IMR-90 (cell line): ENCODE data around the gene PIP5K1B. TPM values are rescaled to one million over a fixed set of nuclear protein-coding genes. Genes with fewer than 3 reads are reported as not detected.

Experiments
- ATAC-seq: fragments of 200-7000 bp; cut with Tn5 transposase; 2 replicates; pipeline ENCODE4 v1.9.1; 2020; ENCODE audit warnings: low read depth, mild to moderate bottlenecking, moderate library complexity
- BruUV-seq: library from RNA; stranded (reverse); fragments of 400-500 nt; replicated peaks from 2 replicates; lab custom pipeline; 2021; lab: Mats Ljungman, UMichigan
- CTCF ChIA-PET: fragments of 300-600 bp; formaldehyde crosslinking; extraction: SDS; loops from one replicate; lab custom pipeline; 2021; ENCODE audit warnings: antibody characterized with exemption; lab: Yijun Ruan, JAX
- POLR2A ChIA-PET: fragments of 300-600 bp; sonication (Branson Sonifier 250); formaldehyde crosslinking; loops from one replicate; lab custom pipeline; 2022; ENCODE audit warnings: antibody characterized with exemption; ENCODE audit not compliant: unreplicated experiment; lab: Charles Lee
- DNase-seq: peaks from one replicate; pipeline ENCODE4 v3.0.0; 2013
- H2AFZ ChIP-seq: replicated peaks from 2 replicates; pipeline ENCODE3; 2013; ENCODE audit warnings: low read length, mild to moderate bottlenecking; ENCODE audit not compliant: poor library complexity
- H2AK5ac ChIP-seq: 2 replicates; pipeline ENCODE4 v1.6.1; 2013; ENCODE audit warnings: low read depth, low read length, inconsistent platforms
- H2AK9ac ChIP-seq: replicated peaks from 2 replicates; pipeline ENCODE3; 2013; ENCODE audit warnings: mild to moderate bottlenecking, low read depth, low read length, moderate library complexity; ENCODE audit not compliant: poor library complexity
- H2BK120ac ChIP-seq: 2 replicates; pipeline ENCODE4 v1.6.1; 2013; ENCODE audit warnings: low read depth, low read length, inconsistent platforms
- H2BK15ac ChIP-seq: 3 replicates; pipeline ENCODE4 v1.6.1; 2013; ENCODE audit warnings: low read depth, low read length, inconsistent platforms
- H2BK20ac ChIP-seq: 2 replicates; pipeline ENCODE4 v1.6.1; 2013; ENCODE audit warnings: low read depth, mild to moderate bottlenecking, inconsistent platforms, low read length, moderate library complexity
- H2BK5ac ChIP-seq: 2 replicates; pipeline ENCODE4 v1.6.1; 2013; ENCODE audit warnings: mild to moderate bottlenecking, low read depth, low read length, inconsistent platforms; ENCODE audit not compliant: poor library complexity, severe bottlenecking
- H3K14ac ChIP-seq: replicated peaks from 2 replicates; pipeline ENCODE4 v1.6.1; 2013; ENCODE audit warnings: low read depth, low read length, inconsistent platforms
- H3K18ac ChIP-seq: 2 replicates; pipeline ENCODE4 v1.6.1; 2013; ENCODE audit warnings: low read depth, low read length, control low read depth
- H3K23ac ChIP-seq: 2 replicates; pipeline ENCODE4 v1.6.1; 2013; ENCODE audit warnings: low read depth, low read length, inconsistent platforms
- H3K27ac ChIP-seq: 2 replicates; pipeline ENCODE4 v1.5.1; 2013; ENCODE audit warnings: mild to moderate bottlenecking, control low read depth, low read length; ENCODE audit not compliant: insufficient read depth
- H3K27me3 ChIP-seq: 2 replicates; pipeline ENCODE4 v1.6.1; 2013; ENCODE audit warnings: low read length; ENCODE audit not compliant: control insufficient read depth, insufficient read depth
- H3K36me3 ChIP-seq: 2 replicates; pipeline ENCODE4 v1.6.1; 2013; ENCODE audit warnings: low read length, mixed read lengths; ENCODE audit not compliant: control insufficient read depth, insufficient read depth
- H3K4ac ChIP-seq: 2 replicates; pipeline ENCODE4 v1.6.1; 2013; ENCODE audit warnings: low read depth, low read length, inconsistent platforms
- H3K4me1 ChIP-seq: 2 replicates; pipeline ENCODE4 v1.6.1; 2013; ENCODE audit warnings: low read length, mixed read lengths; ENCODE audit not compliant: control insufficient read depth, insufficient read depth
- H3K4me2 ChIP-seq: 2 replicates; pipeline ENCODE4 v1.6.1; 2013; ENCODE audit warnings: low read depth, mild to moderate bottlenecking, control low read depth, low read length, moderate library complexity
- H3K4me3 ChIP-seq: 2 replicates; pipeline ENCODE4 v1.5.1; 2013; ENCODE audit warnings: low read depth, mild to moderate bottlenecking, control low read depth, low read length, moderate library complexity; ENCODE audit not compliant: insufficient read depth
- H3K56ac ChIP-seq: 2 replicates; pipeline ENCODE4 v1.6.1; 2013; ENCODE audit warnings: low read length, inconsistent platforms; ENCODE audit not compliant: insufficient read depth; ENCODE audit errors: extremely low read depth
- H3K79me1 ChIP-seq, 2 experiments: 2 replicates each; pipeline ENCODE4 v1.6.1; 2013; ENCODE audit warnings: low read length in 2 of 2, inconsistent platforms in 1 of 2, low read depth in 1 of 2
- H3K9ac ChIP-seq: 2 replicates; pipeline ENCODE4 v1.6.1; 2013; ENCODE audit warnings: low read depth, low read length, control low read depth
- H3K9me1 ChIP-seq: 2 replicates; pipeline ENCODE4 v1.6.1; 2013; ENCODE audit warnings: low read length, inconsistent platforms; ENCODE audit not compliant: insufficient read depth
- H3K9me3 ChIP-seq: 2 replicates; pipeline ENCODE4 v1.6.1; 2013; ENCODE audit warnings: low read length; ENCODE audit not compliant: control insufficient read depth, insufficient read depth
- H4K20me1 ChIP-seq: 2 replicates; pipeline ENCODE4 v1.6.1; 2013; ENCODE audit warnings: low read length, inconsistent platforms; ENCODE audit not compliant: insufficient read depth
- H4K5ac ChIP-seq: 2 replicates; pipeline ENCODE4 v1.6.1; 2013; ENCODE audit warnings: mild to moderate bottlenecking, low read depth, low read length, control low read depth
- H4K8ac ChIP-seq, 2 experiments: 2 replicates each; pipeline ENCODE4 v1.6.1; 2013; ENCODE audit warnings: low read depth in 2 of 2, low read length in 2 of 2, control low read depth in 1 of 2, inconsistent platforms in 1 of 2
- H4K91ac ChIP-seq: 2 replicates; pipeline ENCODE4 v1.6.1; 2013; ENCODE audit warnings: low read depth, low read length, inconsistent platforms; ENCODE audit not compliant: insufficient read depth
- BHLHE40 ChIP-seq: fragments of 150-350 bp; IDR thresholded peaks from 2 replicates; pipeline ENCODE4 v1.6.1; 2016; ENCODE audit warnings: mild to moderate bottlenecking, low read depth, low read length
- CEBPB ChIP-seq: IDR thresholded peaks from 2 replicates; pipeline ENCODE4 v1.6.1; 2012; ENCODE audit warnings: low read depth, low read length, improper control_type of control experiment
- CHD1 ChIP-seq: IDR thresholded peaks from 2 replicates; pipeline ENCODE4 v1.6.1; 2012; ENCODE audit warnings: low read depth, low read length, improper control_type of control experiment
- CTCF ChIP-seq: conservative IDR thresholded peaks from 2 replicates; pipeline ENCODE4 v1.5.1; 2012; ENCODE audit warnings: mild to moderate bottlenecking, low read depth, low read length, improper control_type of control experiment
- FOS ChIP-seq: fragments of 150-350 bp; IDR thresholded peaks from 2 replicates; pipeline ENCODE4 v1.6.1; 2016; ENCODE audit warnings: low read depth, low read length
- MAFK ChIP-seq: IDR thresholded peaks from 2 replicates; pipeline ENCODE4 v1.6.1; 2012; ENCODE audit warnings: low read depth, low read length, improper control_type of control experiment
- MAZ ChIP-seq: IDR thresholded peaks from 2 replicates; pipeline ENCODE4 v1.6.1; 2012; ENCODE audit warnings: low read depth, mild to moderate bottlenecking, low read length, improper control_type of control experiment, moderate library complexity, borderline replicate concordance
- MXI1 ChIP-seq: IDR thresholded peaks from 2 replicates; pipeline ENCODE4 v1.6.1; 2012; ENCODE audit warnings: low read depth, mild to moderate bottlenecking, low read length, moderate library complexity, borderline replicate concordance
- NFE2L2 ChIP-seq: fragments of 150-350 bp; IDR thresholded peaks from 2 replicates; pipeline ENCODE4 v1.6.1; 2016; ENCODE audit warnings: low read depth, mild to moderate bottlenecking, low read length
- POLR2A ChIP-seq: IDR thresholded peaks from 2 replicates; pipeline ENCODE4 v1.6.1; 2012; ENCODE audit warnings: mild to moderate bottlenecking, low read depth, low read length
- RAD21 ChIP-seq: IDR thresholded peaks from 2 replicates; pipeline ENCODE4 v1.6.1; 2012; ENCODE audit warnings: low read length, improper control_type of control experiment
- RCOR1 ChIP-seq: IDR thresholded peaks from 2 replicates; pipeline ENCODE4 v1.6.1; 2012; ENCODE audit warnings: mild to moderate bottlenecking, low read length, improper control_type of control experiment; ENCODE audit not compliant: insufficient replicate concordance
- RFX5 ChIP-seq: IDR thresholded peaks from 2 replicates; pipeline ENCODE4 v1.8.0; 2012; ENCODE audit warnings: low read depth, mild to moderate bottlenecking, low read length, moderate library complexity
- WGBS, 2 experiments: methylation state at CpG; one replicate each; pipeline versions ENCODE4 v1.1.5 to v1.1.7; 2013; ENCODE audit warnings: missing lambda C conversion rate in 2 of 2; ENCODE audit not compliant: insufficient read length in 1 of 2; ENCODE audit errors: extremely low coverage in 2 of 2; 5-methylcytosine and 5-hydroxymethylcytosine counted together
- dilution Hi-C: fragments of 300-500 bp; cut with HindIII; formaldehyde crosslinking; loops from one replicate; pipeline ENCODE4 v1.14.3; 2018; ENCODE audit warnings: low sequenced_read_pairs; ENCODE audit not compliant: unreplicated experiment
- in situ Hi-C: fragments of 300-500 bp; cut with MboI; formaldehyde crosslinking; loops from 3 replicates; pipeline ENCODE4 v1.14.3; 2019; ENCODE audit warnings: low sequenced_read_pairs, inconsistent platforms, mixed read lengths
- intact Hi-C: fragments of 100-400 bp; cut with micrococcal nuclease; formaldehyde crosslinking; loops from 2 replicates; pipeline ENCODE4 v1.10.0; 2022
- polyA plus RNA-seq, 3 experiments: library from polyadenylated mRNA; depleted of rRNA; stranded (reverse); fragments of >200 nt; gene quantifications; 2 replicates each; pipeline ENCODE4 v1.2.3, GENCODE V29; 2012; ENCODE audit warnings: low replicate concordance in 1 of 3
- total RNA-seq: library from RNA; depleted of rRNA; stranded (reverse); fragments of >200 nt; gene quantifications from 2 replicates; pipeline ENCODE4 v1.2.3, GENCODE V29; 2012
- TF ChIP-seq, protein P1 (sequence below): fragments of 150-350 bp; IDR thresholded peaks from 2 replicates; pipeline ENCODE4 v1.6.1; 2017; ENCODE audit warnings: mild to moderate bottlenecking, antibody characterized with exemption, low read length, low read depth

The PIP5K1B gene
- total and polyA plus RNA-seq, 2 of the 4 experiments (the other 2 are of a cell fraction) = not detected

DNA sequence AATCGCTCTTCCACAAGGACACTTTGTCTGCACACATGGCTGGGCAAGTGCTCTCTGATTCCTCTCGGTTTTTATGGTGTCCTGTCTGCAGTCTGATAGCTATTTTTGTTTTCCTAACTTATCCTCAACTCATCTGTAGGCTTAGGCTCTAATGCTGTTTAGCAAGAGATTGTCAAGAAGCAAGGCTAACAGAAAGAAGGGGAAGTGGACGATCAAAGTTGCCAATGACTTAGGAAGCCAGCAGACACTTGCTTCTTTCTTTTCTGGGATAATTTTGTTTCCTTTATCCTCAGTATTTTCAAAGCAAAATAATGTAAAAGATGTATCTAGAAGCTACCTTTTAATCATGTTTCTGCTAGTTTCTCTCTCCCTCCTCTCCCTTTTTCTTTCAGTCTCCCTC, 178.2 kb downstream of the PIP5K1B start:
- Histone ChIP-seq H2AK5ac (no peak overlapping the region), H3K4ac (no peak overlapping the region), H3K23ac (no peak overlapping the region), H3K36me3 (no peaks in the 10 kb centered on the region), H3K14ac (no peak overlapping the region), H2BK15ac (no peak overlapping the region), H3K9me3 (no peaks in the 10 kb centered on the region), H3K18ac (no peak overlapping the region), H3K4me1 (no peaks in the 10 kb centered on the region), H4K8ac (no peak overlapping the region), H3K56ac (no peak overlapping the region), H3K9ac (no peak overlapping the region), H3K4me3 (no peak overlapping the region), H3K79me1 (no peaks in the 10 kb centered on the region), H3K4me2 (no peak overlapping the region), H2BK5ac (no peak overlapping the region), H2BK20ac (no peak overlapping the region), H4K5ac (no peak overlapping the region), H3K27me3 (no peaks in the 10 kb centered on the region), H2BK120ac (no peak overlapping the region), H4K91ac (no peak overlapping the region), H3K27ac (no peak overlapping the region), H4K20me1 (no peaks in the 10 kb centered on the region), H2AFZ (no peak overlapping the region), H3K9me1 (no peaks in the 10 kb centered on the region), H2AK9ac (no peak overlapping the region)
- BruUV-seq = no TSS peak
- ChIA-PET CTCF (no interaction called here), POLR2A (no interaction called here)
- TF ChIP-seq MXI1 = no peak
- TF ChIP-seq, protein P1, sequence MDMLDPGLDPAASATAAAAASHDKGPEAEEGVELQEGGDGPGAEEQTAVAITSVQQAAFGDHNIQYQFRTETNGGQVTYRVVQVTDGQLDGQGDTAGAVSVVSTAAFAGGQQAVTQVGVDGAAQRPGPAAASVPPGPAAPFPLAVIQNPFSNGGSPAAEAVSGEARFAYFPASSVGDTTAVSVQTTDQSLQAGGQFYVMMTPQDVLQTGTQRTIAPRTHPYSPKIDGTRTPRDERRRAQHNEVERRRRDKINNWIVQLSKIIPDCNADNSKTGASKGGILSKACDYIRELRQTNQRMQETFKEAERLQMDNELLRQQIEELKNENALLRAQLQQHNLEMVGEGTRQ = no peak
- no peak for TF ChIP-seq MAFK
- TF ChIP-seq FOS = no peak
- no peak for TF ChIP-seq CTCF
- TF ChIP-seq RCOR1 = no peak
- TF ChIP-seq NFE2L2 = no peak
- TF ChIP-seq CEBPB = no peak
- no peak for TF ChIP-seq RFX5
- TF ChIP-seq RAD21 = no peak
- no peak for TF ChIP-seq CHD1
- TF ChIP-seq POLR2A = no peak
- TF ChIP-seq BHLHE40 = no peak
- TF ChIP-seq MAZ = no peak
- WGBS, 2 experiments = 71% methylated on average over 1 of the region's 3 CpGs; no CpG with 5 or more reads in 1 of the 2 experiments
- dilution Hi-C loops (no loop called here), in situ Hi-C loops (no loop called here), intact Hi-C loops (no loop called here)
- no peak for DNase-seq
- no peak for ATAC-seq
